DMS153 treated with DMSO at 0.1 percent for 48 hours (cell line): ENCODE data around the gene ZNF430.
"Not testable (repeated sequence)": the region's sequence is repeated elsewhere in the genome, so short reads cannot be mapped to it uniquely, and the experiment has no call there.

Experiments used
- DNase-seq: peaks from one replicate; lab custom pipeline; 2025; ENCODE audit not compliant: unreplicated experiment; lab: John Stamatoyannopoulos, UW

The ZNF430 gene

DNA sequence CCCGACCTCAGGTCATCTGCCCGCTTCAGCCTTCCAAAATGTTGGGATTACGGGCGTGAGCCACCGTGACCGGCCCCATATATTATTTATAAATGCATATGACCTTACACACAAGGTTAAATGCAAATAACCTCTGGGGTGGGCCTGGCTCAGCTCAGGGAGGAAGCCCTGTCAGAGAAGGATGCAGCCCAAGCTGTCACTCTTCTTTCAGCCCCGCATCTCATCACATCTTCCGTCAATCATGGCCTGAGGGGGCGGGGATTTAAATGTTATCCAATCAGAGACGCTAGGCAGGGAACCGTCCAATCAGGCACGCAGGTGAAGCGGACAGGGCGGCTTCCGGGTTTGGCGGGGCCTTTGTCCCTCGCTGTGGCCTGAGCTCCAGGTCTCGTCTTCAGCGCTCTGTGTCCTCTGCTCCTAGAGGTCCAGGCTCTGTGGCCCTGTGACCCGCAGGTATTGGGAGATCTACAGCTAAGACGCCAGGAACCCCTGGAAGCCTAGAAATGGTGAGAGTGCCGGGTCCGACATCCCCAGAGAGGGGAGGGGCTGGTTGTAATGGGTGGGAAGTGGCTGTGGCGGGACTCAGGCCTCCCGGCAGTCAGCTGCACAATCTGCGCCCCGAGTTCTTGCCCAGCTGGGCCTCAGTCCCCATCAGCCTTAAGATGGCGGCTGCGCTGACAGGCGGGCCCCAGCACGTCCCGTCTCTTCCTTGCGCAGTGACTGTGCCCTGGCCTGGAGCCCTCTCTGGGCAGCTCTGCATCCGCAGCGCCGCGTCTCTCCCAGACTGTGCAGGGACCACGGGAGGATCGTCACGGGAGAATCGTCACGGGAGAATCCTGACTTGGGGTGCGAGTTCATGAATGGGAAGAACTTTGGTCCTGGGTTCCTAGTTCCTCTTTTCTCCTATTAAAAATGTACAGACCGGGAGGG is at the start of gene ZNF430:
ZNF430 (plus strand) TSS at position 360 of the 930 bp plus-strand sequence; CDS start at position 504, 144 bp downstream.
- peak; percentile 76 for DNase-seq

GRCh38 chr19:20992788-20993187 is 27.7 kb upstream of the ZNF430 start:
- DNase-seq = not testable (repeated sequence)

DNA sequence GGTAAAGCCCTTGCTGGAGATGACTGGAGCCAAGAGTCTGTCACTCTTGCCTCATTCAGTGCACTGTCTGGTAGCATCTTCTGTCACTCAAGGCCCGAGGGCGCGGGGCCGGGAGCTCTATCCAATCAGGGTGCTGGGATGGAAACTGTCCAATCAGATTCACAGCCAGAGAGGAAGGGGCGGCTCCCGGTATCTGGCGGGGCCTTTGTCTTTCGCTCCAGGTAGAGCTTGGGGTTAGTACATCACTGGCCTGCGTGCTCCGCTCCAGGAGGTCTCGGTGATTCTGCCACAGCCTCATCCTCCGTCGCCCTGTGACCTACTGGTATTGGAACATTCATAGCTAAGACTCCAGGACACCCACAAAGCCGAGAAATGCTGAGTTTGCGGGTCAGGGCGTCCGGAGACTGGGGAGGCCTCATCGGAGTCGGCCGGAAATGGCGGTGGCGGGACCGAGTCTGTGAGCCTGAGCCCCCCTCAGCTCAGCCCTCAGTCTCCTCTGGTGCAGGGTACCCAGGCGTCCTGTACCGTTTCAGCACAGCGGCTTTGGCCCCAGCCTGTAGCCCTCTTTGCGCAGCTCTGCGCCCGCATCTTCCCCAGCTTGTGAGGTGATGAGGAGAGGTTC is 20.6 kb upstream of the ZNF430 start:
- DNase-seq = peak; percentile 2

DNA sequence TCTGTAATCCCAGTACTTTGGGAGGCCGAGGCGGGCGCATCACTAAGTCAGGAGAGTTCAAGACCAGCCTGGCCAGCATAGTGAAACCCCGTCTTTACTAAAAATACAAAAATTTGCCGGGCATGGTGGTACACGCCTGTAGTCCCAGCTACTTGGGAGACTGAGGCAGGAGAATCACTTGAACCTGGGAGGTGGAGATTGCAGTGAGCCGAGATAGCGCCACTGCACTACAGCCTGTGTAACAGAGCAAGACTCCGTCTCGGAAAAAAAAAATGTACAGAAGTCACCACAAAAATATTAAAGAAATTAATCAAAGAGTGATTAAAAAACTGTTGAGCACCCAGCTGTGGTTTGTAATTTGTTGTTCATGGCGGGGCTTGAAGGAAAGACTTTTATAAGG is 781 bp downstream of the ZNF430 start:
- not testable (repeated sequence) for DNase-seq

- no peak for DNase-seq
Measured at GRCh38 chr19:21022996-21023395, 2.5 kb downstream of the ZNF430 start.

DNA sequence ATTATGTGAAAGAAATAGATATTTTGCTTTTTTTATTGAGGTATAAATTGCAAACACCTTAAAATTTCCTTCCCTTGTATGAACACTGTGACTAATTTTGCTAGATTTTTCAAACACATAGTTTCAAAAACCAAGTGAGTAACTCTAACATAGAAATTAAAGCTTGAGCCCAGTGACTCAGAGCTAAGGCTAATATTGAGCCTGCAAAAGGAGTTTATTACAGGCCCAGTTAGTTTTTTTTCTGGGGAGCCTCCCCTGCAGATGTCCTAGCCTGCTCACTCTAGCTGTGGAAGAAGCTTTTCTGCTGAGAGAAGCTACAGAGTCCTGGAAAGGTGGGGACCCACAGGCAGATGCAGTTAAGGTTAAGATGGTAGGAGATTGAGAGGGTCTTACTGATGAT is 3.4 kb downstream of the ZNF430 start:
- no peak for DNase-seq

GRCh38 chr19:21028969-21029268 is 8.5 kb downstream of the ZNF430 start:
- no peak for DNase-seq

- no peak for DNase-seq
Measured at GRCh38 chr19:21045028-21045427, 24.6 kb downstream of the ZNF430 start.

DNA sequence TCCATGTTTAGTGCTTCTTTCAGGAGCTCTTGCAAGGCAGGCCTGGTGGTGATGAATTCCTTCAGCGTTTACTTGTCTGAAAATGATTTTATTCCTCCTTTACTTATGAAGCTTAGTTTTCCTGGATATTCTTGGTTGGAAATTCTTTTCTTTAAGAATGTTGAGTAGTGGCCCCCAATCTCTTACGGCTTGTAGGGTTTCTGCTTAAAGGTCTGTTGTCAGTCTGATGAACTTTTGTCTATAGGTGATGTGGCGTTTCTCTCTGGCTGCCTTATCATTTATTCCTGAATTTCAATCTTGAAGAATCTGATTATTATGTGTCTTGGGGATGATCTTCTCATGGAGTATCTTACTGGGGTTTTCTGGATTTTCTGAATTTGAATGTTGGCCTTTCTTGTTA is 26.0 kb downstream of the ZNF430 start:
- DNase-seq = no peak

DNA sequence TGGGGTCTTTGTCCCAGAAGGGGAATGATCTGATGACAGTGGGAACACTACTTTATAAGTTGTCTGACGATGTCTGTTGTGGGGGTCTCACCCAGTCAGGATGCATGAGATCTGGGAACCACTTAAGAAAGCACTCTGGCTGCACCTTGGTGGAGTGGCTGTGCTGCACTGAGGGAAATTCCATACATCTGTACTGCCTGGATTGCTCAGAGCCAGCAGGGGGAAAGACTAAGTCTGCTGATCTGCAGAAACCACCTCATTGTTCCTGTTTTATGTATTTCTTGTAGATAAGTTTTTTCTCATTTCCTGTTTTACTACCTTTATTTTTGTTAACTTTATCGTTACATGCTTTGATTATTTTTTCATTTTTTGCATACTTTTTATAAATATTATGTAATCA is 27.3 kb downstream of the ZNF430 start:
- DNase-seq = no peak

DNA sequence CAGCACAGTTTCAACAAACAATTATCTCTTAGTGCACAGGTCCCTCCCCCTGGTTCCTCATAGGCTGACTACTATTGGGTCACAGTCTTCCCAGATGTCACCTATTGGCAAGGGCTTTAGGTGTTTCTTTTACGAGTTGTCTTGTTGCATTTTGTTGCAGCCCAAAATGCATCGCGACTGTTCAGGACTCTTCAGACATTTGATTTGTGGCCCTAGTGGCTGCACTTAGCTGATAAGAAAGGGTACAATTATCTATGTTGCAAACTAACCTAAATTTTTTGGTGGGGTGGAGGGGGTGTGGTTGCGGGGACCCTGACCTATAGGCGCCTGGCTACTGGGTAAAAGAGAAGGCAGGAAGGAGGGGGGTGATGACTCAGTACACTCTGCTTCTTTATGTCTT is 32.4 kb downstream of the ZNF430 start:
- DNase-seq = no peak

DNA sequence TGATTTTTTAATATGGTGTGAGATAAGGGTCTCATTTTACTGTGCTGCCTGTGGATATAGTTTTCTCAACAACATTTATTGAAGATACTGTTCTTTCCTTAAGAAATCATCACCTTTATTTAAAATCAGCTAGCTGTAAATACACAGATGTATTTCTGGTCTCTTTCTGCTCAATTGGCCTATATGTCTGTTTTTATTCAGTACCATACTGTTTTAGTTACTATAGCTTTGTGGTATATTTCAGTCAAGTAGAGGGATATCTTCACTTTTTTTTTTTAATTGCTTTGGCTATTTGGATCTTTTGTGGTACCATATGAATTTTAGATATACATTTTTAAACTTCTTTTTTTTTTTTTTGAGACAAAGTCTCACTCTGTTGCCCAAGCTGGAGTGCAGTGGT is 44.9 kb downstream of the ZNF430 start:
- DNase-seq = no peak

- DNase-seq = peak; percentile 89
Measured at GRCh38 chr19:21082011-21082975, 61.8 kb downstream of the ZNF430 start, which contains the start of gene ZNF714. ZNF714 (plus strand) TSS chr19:21082203; CDS start chr19:21098269, 16,066 bp downstream.

GRCh38 chr19:21084343-21084742 is 63.9 kb downstream of the ZNF430 start:
- DNase-seq = no peak

GRCh38 chr19:21087871-21088270 is 67.4 kb downstream of the ZNF430 start:
- no peak for DNase-seq

DNA sequence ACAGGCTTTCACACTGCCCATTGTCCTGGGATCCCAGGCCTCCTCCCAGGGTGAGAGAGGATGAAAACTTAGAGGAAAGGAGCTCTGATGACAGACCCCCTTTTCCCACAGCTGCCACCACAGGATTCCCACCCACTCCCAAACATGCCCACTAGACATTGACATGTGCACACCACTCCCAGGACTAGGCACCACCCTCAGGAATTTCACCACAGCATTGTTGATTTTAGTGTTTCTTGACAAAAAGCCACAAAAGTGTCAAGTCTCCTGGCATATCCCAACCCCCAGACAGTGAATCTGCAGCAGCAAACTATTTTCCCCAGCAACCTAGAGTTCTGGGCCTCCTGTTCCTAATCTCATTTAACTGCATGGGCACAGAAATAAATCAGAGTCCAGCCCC is 71.7 kb downstream of the ZNF430 start:
- DNase-seq = no peak

GRCh38 chr19:21094347-21095025 is 74.0 kb downstream of the ZNF430 start:
- DNase-seq = no peak

DNA sequence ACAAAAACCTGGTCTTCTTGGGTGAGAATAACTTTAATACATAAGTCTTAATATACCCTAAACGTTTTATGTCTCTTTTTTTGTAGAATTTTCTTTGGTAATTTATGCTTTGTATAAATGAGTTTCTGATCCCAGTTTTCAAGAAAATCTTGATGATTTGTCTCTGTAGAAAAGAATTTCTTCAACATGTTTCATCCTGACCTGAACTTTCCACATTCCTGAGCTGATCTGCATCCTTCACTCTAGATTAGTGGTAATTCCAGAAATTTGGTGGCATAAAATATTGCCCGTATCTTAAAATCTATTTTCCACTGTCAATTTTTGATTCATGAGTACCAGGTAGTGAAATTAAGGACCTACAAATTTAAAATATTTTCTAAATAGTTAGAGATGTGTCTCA is 77.8 kb downstream of the ZNF430 start:
- DNase-seq = no peak

DNA sequence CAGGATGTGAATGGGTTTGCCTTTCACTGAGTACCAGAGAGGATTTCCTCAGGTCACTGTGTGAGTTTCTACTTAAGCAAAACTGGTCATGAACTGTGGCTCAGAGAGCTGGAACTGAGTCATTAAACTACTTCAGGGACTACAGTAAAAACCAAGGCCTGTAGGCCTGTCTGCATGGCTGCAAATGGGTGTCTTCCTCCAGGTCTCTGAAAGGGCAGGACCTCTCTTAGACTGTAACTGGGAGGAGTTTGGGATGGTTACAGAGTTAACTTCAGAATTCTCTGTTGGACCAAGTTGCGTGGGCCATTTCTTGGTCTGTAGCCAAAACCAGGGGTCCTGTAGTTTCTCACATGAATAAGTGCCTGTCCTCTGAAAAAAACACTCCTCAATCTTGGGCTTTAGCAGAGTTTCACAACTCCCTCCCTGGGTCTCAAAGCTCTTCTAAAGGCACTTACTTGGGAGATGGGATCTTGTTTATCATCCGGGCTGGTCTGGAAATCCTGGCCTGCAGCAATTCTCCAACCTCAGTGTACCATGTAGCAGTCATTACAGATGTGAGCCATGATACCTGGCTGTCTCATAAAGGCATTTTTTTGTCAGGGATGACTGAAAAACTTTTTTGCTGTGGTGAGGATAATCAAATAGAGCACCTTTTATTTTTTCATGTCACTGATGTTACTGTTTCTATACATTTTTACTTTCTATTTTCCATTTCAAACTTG is 81.2 kb downstream of the ZNF430 start:
- no peak for DNase-seq

DNA sequence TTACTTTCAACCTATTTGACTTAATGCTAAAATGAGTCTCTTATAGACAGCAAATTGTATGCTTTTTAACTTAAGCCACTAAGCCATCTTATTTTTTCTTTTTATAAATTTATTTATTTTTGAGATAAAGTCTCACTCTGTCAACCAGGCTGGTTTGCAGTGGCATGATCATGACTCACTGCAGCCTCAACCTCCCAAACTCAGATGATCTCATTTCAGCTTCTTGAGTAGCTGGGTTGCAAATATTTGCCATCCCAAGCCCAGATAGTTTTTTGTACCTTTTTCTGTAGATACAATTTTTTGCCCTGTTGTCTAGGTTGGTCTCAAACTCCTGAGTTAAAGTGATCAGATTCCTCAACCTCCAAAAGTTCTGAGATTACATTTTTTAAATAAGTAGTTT is 88.7 kb downstream of the ZNF430 start:
- DNase-seq = no peak
